HEK293 (cell line): ENCODE results near the gene KCNG3.

Experiments
- CTCF ChIA-PET: fragments of 350-600 bp; formaldehyde crosslinking; extraction: SDS; loops from one replicate; lab custom pipeline; 2021; ENCODE audit warnings: antibody characterized with exemption; lab: Yijun Ruan, JAX
- POLR2A ChIA-PET: fragments of 300-600 bp; formaldehyde crosslinking; extraction: SDS; loops from one replicate; lab custom pipeline; 2020; ENCODE audit warnings: antibody characterized with exemption, inconsistent platforms; lab: Yijun Ruan, JAX
- H3K27ac ChIP-seq: fragments of 200-500 bp; sonication (Bioruptor generic); 2 replicates; pipeline ENCODE4 v1.5.1; 2014; ENCODE audit warnings: low read depth, low read length, control low read depth, inconsistent platforms; ENCODE audit errors: extremely low read depth
- H3K36me3 ChIP-seq, 2 experiments: fragments of 200-500 bp in 1 of 2; sonication (Bioruptor generic) in 1 of 2; 1 replicate in 1 of 2; 2 replicates in 1 of 2; pipeline ENCODE4 v1.5.1; 2014 to 2017; ENCODE audit warnings: inconsistent platforms in 2 of 2, low read length in 2 of 2; ENCODE audit not compliant: control insufficient read depth in 2 of 2, insufficient read depth in 1 of 2
- H3K4me1 ChIP-seq: fragments of 200-500 bp; sonication (Bioruptor generic); 2 replicates; pipeline ENCODE4 v1.5.1; 2014; ENCODE audit warnings: mild to moderate bottlenecking, low read length, inconsistent platforms; ENCODE audit not compliant: control insufficient read depth, insufficient read depth
- H3K4me3 ChIP-seq: 2 replicates; pipeline ENCODE4 v1.5.1; 2011; ENCODE audit warnings: low read depth, mild to moderate bottlenecking, control low read depth, low read length, moderate library complexity
- H3K9me3 ChIP-seq: fragments of 200-500 bp; sonication (Bioruptor generic); 2 replicates; pipeline ENCODE4 v1.5.1; 2014; ENCODE audit warnings: low read depth, low read length, inconsistent platforms; ENCODE audit not compliant: control insufficient read depth, insufficient read depth
- OSR2 ChIP-seq: fragments of 450-650 bp; formaldehyde crosslinking; IDR thresholded peaks from 2 replicates; pipeline ENCODE4 v1.5.1; 2016; ENCODE audit warnings: missing biosample characterization, missing genetic modification characterization
- SETDB1 ChIP-seq: IDR thresholded peaks from one replicate; pipeline ENCODE4 v1.6.1; 2017; ENCODE audit warnings: mild to moderate bottlenecking, low read length, moderate library complexity, mixed read lengths; ENCODE audit not compliant: insufficient read length
- ZFP3 ChIP-seq: fragments of 450-650 bp; formaldehyde crosslinking; IDR thresholded peaks from 2 replicates; pipeline ENCODE4 v1.5.1; 2016; ENCODE audit warnings: low read depth, missing biosample characterization, missing genetic modification characterization
- ZNF266 ChIP-seq: fragments of 450-650 bp; formaldehyde crosslinking; IDR thresholded peaks from 2 replicates; pipeline ENCODE4 v1.5.1; 2016; ENCODE audit warnings: missing biosample characterization, missing genetic modification characterization, low read depth
- ZNF366 ChIP-seq: fragments of 450-650 bp; formaldehyde crosslinking; conservative IDR thresholded peaks from 2 replicates; pipeline ENCODE4 v1.5.1; 2016; ENCODE audit warnings: missing biosample characterization, missing genetic modification characterization
- ZNF404 ChIP-seq: fragments of 450-650 bp; formaldehyde crosslinking; IDR thresholded peaks from 2 replicates; pipeline ENCODE4 v1.5.1; 2017; ENCODE audit warnings: missing biosample characterization, missing genetic modification characterization
- ZNF473 ChIP-seq: fragments of 450-650 bp; formaldehyde crosslinking; IDR thresholded peaks from 2 replicates; pipeline ENCODE4 v1.5.1; 2017; ENCODE audit warnings: missing biosample characterization, missing genetic modification characterization
- ZNF501 ChIP-seq: fragments of 450-650 bp; formaldehyde crosslinking; IDR thresholded peaks from 2 replicates; pipeline ENCODE4 v1.5.1; 2016; ENCODE audit warnings: missing biosample characterization, missing genetic modification characterization
- ZNF548 ChIP-seq: fragments of 450-650 bp; formaldehyde crosslinking; IDR thresholded peaks from 2 replicates; pipeline ENCODE4 v1.5.1; 2016; ENCODE audit warnings: missing biosample characterization, missing genetic modification characterization
- ZNF561 ChIP-seq: fragments of 450-650 bp; IDR thresholded peaks from 2 replicates; pipeline ENCODE4 v1.5.1; 2018; ENCODE audit warnings: missing biosample characterization, missing genetic modification characterization, borderline replicate concordance
- ZNF629 ChIP-seq: fragments of 450-650 bp; formaldehyde crosslinking; IDR thresholded peaks from 2 replicates; pipeline ENCODE4 v1.5.1; 2017; ENCODE audit warnings: missing biosample characterization, missing genetic modification characterization
- TF ChIP-seq, protein P1 (sequence below): fragments of 450-650 bp; formaldehyde crosslinking; IDR thresholded peaks from 2 replicates; pipeline ENCODE4 v1.5.1; 2016; ENCODE audit warnings: missing biosample characterization, missing genetic modification characterization
- TF ChIP-seq, protein P2 (sequence below): fragments of 450-650 bp; formaldehyde crosslinking; IDR thresholded peaks from 2 replicates; pipeline ENCODE4 v1.5.1; 2016; ENCODE audit warnings: missing biosample characterization, missing genetic modification characterization
- TF ChIP-seq, protein P3 (sequence below): fragments of 450-650 bp; formaldehyde crosslinking; IDR thresholded peaks from 2 replicates; pipeline ENCODE4 v1.5.1; 2017; ENCODE audit warnings: missing biosample characterization, missing genetic modification characterization
- TF ChIP-seq, protein P4 (sequence below): fragments of 450-650 bp; formaldehyde crosslinking; IDR thresholded peaks from 2 replicates; pipeline ENCODE4 v1.5.1; 2016; ENCODE audit warnings: missing biosample characterization, missing genetic modification characterization
- TF ChIP-seq, protein P5 (sequence below): fragments of 450-650 bp; formaldehyde crosslinking; IDR thresholded peaks from 2 replicates; pipeline ENCODE4 v1.5.1; 2016; ENCODE audit warnings: missing biosample characterization, missing genetic modification characterization, borderline replicate concordance
- TF ChIP-seq, protein P6 (sequence below): fragments of 450-650 bp; formaldehyde crosslinking; IDR thresholded peaks from 2 replicates; pipeline ENCODE4 v1.5.1; 2016; ENCODE audit warnings: missing biosample characterization, missing genetic modification characterization, low read depth
- TF ChIP-seq, protein P7 (sequence below): fragments of 450-650 bp; formaldehyde crosslinking; IDR thresholded peaks from 2 replicates; pipeline ENCODE4 v1.5.1; 2016; ENCODE audit warnings: missing biosample characterization, missing genetic modification characterization

KCNG3 gene

DNA sequence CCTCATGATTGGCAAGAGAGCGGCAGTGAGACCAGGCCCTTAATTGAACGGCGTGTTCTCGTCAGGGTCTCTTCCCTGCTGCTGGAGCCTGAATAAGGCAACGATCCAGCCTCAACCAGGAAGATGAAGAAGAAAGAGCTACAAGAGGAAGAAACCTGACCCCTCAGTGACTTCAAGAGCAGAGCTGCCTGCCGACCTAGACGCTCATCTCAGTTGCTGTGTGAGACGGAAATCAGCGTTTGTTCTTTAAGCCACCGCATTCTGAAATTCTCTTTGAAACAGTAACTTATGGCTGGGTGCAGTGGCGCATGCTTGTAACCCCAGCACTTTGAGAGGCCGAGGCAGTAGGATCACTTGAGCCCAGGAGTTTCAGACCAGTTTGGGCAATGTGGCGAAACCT lies 29.6 kb upstream of the KCNG3 start (continued):
- TF ChIP-seq ZNF366 (tag by site-specific recombination) = no peak
- TF ChIP-seq ZNF629 (tag by site-specific recombination) = no peak
- no peak for TF ChIP-seq ZNF404 (tag by site-specific recombination)
- no peak for TF ChIP-seq ZNF501 (tag by site-specific recombination)
- TF ChIP-seq, protein P1, sequence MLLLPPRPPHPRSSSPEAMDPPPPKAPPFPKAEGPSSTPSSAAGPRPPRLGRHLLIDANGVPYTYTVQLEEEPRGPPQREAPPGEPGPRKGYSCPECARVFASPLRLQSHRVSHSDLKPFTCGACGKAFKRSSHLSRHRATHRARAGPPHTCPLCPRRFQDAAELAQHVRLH = no peak
- TF ChIP-seq, all 188 proteins: peak for 0

DNA sequence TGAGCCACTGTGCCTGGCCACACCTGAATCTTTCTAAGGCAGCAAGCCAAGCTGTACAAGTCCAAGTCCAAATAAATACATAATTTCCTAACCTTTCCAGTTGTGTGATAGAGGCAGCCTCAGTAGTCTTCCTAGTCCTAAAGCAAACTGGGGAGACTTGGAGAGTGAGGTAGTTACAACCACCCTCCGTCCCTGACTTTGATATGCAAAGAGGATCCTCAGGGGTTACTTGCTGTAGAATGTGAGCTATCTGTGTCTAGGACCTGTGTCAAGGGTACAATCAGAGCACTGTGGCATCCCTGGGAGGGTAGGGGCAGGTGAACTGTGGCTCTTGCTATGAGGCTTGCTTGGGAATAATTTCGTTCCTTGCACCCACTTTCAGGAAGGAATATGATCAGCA lies 28.3 kb upstream of the KCNG3 start:
- Histone ChIP-seq H3K4me1 (no peaks in the 10 kb centered on the region), H3K36me3 (no peaks in the 10 kb centered on the region), H3K9me3 (no peaks in the 10 kb centered on the region), H3K4me3 (no peak overlapping the region), H3K27ac (no peak overlapping the region)
- CTCF ChIA-PET = interaction anchor here (0.6 to 1.1 kb wide), 3 partner anchors 27 to 626 kb away, joined by 3 to 6 read pairs (median 4); no protein-coding TSS in a partner anchor
- POLR2A ChIA-PET = interaction anchor here (0.6 kb wide), 1 partner anchor 59 kb away, joined by 5 read pairs; no protein-coding TSS in a partner anchor
- TF ChIP-seq, protein P2, sequence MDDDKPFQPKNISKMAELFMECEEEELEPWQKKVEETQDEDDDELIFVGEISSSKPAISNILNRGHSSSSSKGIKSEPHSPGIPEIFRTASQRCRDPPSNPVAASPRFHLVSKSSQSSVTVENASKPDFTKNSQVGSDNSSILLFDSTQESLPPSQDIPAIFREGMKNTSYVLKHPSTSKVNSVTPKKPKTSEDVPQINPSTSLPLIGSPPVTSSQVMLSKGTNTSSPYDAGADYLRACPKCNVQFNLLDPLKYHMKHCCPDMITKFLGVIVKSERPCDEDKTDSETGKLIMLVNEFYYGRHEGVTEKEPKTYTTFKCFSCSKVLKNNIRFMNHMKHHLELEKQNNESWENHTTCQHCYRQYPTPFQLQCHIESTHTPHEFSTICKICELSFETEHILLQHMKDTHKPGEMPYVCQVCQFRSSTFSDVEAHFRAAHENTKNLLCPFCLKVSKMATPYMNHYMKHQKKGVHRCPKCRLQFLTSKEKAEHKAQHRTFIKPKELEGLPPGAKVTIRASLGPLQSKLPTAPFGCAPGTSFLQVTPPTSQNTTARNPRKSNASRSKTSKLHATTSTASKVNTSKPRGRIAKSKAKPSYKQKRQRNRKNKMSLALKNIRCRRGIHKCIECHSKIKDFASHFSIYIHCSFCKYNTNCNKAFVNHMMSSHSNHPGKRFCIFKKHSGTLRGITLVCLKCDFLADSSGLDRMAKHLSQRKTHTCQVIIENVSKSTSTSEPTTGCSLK (tag by site-specific recombination) = no peak
- no peak for TF ChIP-seq ZNF548 (tag by site-specific recombination)
- TF ChIP-seq, protein P3, sequence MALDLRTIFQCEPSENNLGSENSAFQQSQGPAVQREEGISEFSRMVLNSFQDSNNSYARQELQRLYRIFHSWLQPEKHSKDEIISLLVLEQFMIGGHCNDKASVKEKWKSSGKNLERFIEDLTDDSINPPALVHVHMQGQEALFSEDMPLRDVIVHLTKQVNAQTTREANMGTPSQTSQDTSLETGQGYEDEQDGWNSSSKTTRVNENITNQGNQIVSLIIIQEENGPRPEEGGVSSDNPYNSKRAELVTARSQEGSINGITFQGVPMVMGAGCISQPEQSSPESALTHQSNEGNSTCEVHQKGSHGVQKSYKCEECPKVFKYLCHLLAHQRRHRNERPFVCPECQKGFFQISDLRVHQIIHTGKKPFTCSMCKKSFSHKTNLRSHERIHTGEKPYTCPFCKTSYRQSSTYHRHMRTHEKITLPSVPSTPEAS (tag by site-specific recombination) = no peak
- TF ChIP-seq, protein P4, sequence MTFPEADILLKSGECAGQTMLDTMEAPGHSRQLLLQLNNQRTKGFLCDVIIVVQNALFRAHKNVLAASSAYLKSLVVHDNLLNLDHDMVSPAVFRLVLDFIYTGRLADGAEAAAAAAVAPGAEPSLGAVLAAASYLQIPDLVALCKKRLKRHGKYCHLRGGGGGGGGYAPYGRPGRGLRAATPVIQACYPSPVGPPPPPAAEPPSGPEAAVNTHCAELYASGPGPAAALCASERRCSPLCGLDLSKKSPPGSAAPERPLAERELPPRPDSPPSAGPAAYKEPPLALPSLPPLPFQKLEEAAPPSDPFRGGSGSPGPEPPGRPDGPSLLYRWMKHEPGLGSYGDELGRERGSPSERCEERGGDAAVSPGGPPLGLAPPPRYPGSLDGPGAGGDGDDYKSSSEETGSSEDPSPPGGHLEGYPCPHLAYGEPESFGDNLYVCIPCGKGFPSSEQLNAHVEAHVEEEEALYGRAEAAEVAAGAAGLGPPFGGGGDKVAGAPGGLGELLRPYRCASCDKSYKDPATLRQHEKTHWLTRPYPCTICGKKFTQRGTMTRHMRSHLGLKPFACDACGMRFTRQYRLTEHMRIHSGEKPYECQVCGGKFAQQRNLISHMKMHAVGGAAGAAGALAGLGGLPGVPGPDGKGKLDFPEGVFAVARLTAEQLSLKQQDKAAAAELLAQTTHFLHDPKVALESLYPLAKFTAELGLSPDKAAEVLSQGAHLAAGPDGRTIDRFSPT (tag by site-specific recombination) = no peak
- TF ChIP-seq, protein P1 = no peak
- TF ChIP-seq, protein P5, sequence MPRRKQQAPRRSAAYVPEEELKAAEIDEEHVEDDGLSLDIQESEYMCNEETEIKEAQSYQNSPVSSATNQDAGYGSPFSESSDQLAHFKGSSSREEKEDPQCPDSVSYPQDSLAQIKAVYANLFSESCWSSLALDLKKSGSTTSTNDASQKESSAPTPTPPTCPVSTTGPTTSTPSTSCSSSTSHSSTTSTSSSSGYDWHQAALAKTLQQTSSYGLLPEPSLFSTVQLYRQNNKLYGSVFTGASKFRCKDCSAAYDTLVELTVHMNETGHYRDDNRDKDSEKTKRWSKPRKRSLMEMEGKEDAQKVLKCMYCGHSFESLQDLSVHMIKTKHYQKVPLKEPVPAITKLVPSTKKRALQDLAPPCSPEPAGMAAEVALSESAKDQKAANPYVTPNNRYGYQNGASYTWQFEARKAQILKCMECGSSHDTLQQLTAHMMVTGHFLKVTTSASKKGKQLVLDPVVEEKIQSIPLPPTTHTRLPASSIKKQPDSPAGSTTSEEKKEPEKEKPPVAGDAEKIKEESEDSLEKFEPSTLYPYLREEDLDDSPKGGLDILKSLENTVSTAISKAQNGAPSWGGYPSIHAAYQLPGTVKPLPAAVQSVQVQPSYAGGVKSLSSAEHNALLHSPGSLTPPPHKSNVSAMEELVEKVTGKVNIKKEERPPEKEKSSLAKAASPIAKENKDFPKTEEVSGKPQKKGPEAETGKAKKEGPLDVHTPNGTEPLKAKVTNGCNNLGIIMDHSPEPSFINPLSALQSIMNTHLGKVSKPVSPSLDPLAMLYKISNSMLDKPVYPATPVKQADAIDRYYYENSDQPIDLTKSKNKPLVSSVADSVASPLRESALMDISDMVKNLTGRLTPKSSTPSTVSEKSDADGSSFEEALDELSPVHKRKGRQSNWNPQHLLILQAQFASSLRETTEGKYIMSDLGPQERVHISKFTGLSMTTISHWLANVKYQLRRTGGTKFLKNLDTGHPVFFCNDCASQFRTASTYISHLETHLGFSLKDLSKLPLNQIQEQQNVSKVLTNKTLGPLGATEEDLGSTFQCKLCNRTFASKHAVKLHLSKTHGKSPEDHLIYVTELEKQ (tag by site-specific recombination) = no peak
- no peak for TF ChIP-seq ZNF266 (tag by site-specific recombination)
- TF ChIP-seq ZNF561 (tag by site-specific recombination) = no peak
- TF ChIP-seq SETDB1 = no peak
- TF ChIP-seq, protein P6, sequence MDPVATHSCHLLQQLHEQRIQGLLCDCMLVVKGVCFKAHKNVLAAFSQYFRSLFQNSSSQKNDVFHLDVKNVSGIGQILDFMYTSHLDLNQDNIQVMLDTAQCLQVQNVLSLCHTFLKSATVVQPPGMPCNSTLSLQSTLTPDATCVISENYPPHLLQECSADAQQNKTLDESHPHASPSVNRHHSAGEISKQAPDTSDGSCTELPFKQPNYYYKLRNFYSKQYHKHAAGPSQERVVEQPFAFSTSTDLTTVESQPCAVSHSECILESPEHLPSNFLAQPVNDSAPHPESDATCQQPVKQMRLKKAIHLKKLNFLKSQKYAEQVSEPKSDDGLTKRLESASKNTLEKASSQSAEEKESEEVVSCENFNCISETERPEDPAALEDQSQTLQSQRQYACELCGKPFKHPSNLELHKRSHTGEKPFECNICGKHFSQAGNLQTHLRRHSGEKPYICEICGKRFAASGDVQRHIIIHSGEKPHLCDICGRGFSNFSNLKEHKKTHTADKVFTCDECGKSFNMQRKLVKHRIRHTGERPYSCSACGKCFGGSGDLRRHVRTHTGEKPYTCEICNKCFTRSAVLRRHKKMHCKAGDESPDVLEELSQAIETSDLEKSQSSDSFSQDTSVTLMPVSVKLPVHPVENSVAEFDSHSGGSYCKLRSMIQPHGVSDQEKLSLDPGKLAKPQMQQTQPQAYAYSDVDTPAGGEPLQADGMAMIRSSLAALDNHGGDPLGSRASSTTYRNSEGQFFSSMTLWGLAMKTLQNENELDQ = no peak
- TF ChIP-seq OSR2 = no peak
- TF ChIP-seq ZNF473 = no peak
- TF ChIP-seq, protein P7, sequence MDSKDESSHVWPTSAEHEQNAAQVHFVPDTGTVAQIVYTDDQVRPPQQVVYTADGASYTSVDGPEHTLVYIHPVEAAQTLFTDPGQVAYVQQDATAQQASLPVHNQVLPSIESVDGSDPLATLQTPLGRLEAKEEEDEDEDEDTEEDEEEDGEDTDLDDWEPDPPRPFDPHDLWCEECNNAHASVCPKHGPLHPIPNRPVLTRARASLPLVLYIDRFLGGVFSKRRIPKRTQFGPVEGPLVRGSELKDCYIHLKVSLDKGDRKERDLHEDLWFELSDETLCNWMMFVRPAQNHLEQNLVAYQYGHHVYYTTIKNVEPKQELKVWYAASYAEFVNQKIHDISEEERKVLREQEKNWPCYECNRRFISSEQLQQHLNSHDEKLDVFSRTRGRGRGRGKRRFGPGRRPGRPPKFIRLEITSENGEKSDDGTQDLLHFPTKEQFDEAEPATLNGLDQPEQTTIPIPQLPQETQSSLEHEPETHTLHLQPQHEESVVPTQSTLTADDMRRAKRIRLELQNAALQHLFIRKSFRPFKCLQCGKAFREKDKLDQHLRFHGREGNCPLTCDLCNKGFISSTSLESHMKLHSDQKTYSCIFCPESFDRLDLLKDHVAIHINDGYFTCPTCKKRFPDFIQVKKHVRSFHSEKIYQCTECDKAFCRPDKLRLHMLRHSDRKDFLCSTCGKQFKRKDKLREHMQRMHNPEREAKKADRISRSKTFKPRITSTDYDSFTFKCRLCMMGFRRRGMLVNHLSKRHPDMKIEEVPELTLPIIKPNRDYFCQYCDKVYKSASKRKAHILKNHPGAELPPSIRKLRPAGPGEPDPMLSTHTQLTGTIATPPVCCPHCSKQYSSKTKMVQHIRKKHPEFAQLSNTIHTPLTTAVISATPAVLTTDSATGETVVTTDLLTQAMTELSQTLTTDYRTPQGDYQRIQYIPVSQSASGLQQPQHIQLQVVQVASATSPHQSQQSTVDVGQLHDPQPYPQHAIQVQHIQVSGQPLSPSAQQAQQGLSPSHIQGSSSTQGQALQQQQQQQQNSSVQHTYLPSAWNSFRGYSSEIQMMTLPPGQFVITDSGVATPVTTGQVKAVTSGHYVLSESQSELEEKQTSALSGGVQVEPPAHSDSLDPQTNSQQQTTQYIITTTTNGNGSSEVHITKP (tag by site-specific recombination) = no peak
- TF ChIP-seq ZFP3 (tag by site-specific recombination) = no peak
